ENCODE results near the gene SCAPER. TPM values are rescaled to one million over a fixed set of nuclear protein-coding genes. Genes with fewer than 3 reads are reported as not detected.
A peak's percentile ranks its signal among the peaks of the same experiment; 100 is the strongest.
"Not testable (repeated sequence)": the region's sequence is repeated elsewhere in the genome, so short reads cannot be mapped to it uniquely, and the experiment has no call there.

SCAPER gene
- total and polyA plus RNA-seq, 2 experiments from 2014 or later = 27.0 to 35.7 TPM

DNA sequence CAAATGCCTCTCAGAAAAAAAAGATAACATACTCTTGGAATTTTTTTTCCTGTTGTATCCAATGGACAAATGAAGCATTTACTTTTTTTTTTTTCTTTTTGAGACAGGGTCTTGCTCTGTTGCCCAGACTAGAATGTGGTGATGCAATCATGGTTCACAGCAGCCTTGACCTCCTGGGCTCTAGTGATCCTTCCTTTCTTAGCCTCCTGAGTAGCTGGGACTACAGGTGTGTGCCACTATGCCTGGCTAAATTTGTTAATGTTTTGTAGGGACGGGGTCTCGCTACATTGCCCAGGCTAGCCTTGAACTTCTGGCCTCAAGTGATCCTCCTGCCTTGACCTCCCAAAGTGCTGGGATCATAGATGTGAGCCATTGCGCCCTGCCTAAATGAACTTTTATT, 401.3 kb downstream of the SCAPER start:
- Histone ChIP-seq H3K27ac (no peak overlapping the region), H3K9me3 (ENCODE audit: low read depth) (no peaks in the 10 kb centered on the region), H3K36me3 (no peaks in the 10 kb centered on the region), H3K4me1 (ENCODE audit: low read depth) (no peaks in the 10 kb centered on the region), H3K27me3 (no peaks in the 10 kb centered on the region), H3K4me3 (no peak overlapping the region)
- TF ChIP-seq, protein P1, sequence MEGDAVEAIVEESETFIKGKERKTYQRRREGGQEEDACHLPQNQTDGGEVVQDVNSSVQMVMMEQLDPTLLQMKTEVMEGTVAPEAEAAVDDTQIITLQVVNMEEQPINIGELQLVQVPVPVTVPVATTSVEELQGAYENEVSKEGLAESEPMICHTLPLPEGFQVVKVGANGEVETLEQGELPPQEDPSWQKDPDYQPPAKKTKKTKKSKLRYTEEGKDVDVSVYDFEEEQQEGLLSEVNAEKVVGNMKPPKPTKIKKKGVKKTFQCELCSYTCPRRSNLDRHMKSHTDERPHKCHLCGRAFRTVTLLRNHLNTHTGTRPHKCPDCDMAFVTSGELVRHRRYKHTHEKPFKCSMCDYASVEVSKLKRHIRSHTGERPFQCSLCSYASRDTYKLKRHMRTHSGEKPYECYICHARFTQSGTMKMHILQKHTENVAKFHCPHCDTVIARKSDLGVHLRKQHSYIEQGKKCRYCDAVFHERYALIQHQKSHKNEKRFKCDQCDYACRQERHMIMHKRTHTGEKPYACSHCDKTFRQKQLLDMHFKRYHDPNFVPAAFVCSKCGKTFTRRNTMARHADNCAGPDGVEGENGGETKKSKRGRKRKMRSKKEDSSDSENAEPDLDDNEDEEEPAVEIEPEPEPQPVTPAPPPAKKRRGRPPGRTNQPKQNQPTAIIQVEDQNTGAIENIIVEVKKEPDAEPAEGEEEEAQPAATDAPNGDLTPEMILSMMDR (IDR thresholded peaks at IDR 0.05; ENCODE audit: low read depth, low read length) = no peak
- no peak for DNase-seq (ENCODE audit: low read depth in 1 of 2, low spot score in 1 of 2)

DNA sequence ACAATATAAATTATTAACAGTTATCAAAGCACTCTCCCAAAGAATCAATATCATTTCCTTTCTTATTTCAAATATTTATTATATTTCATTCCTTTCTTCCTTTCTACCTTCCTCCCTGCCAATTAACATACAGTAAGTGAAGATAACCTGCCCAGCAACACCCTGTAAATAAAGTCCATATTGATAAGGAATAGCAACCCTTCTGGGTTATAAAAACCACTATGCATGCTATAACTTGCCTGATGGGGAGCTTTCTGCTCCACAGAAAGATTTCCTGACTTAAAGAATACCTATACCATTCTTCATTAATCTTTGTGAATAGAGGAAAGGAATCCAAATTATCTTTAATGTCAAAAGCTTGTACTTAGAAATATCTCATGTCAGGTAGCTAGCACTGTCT, 402.0 kb downstream of the SCAPER start:
- H3K9me3 ChIP-seq (ENCODE audit: low read depth) = no peaks in the 10 kb centered on the region
- H3K36me3 ChIP-seq = no peaks in the 10 kb centered on the region
- no peak overlapping the region for H3K4me3 ChIP-seq
- TF ChIP-seq, protein P1 (IDR thresholded peaks at IDR 0.05; ENCODE audit: low read depth, low read length) = no peak
- H3K27ac ChIP-seq = no peak overlapping the region
- no peaks in the 10 kb centered on the region for H3K4me1 ChIP-seq (ENCODE audit: low read depth)
- no peaks in the 10 kb centered on the region for H3K27me3 ChIP-seq
- no peak for DNase-seq (ENCODE audit: low read depth in 1 of 2, low spot score in 1 of 2)

DNA sequence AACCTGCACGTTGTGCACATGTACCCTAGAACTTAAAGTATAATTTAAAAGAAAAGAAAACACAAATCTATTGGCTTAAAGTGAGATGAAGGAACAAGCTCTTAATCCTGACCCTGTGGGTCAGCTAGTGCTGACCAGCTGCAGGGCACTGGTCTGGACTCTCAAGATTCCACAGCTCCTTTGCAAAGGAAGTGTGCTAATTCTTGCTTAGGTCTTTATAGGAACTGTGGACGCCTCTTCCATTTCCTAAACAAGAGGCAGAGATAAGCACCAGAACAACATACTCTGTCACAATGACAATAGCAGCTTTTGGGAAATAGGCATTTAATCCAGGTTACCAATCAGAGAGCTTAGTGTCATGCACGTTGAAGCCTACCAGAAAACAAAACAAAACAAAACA, 402.5 kb downstream of the SCAPER start:
- TF ChIP-seq, protein P1 (IDR thresholded peaks at IDR 0.05; ENCODE audit: low read depth, low read length) = no peak
- Histone ChIP-seq H3K36me3 (no peaks in the 10 kb centered on the region), H3K4me1 (ENCODE audit: low read depth) (no peaks in the 10 kb centered on the region), H3K27ac (no peak overlapping the region), H3K9me3 (ENCODE audit: low read depth) (no peaks in the 10 kb centered on the region), H3K27me3 (no peaks in the 10 kb centered on the region), H3K4me3 (no peak overlapping the region)
- peak in 1 of 2 donors; percentile 2 for DNase-seq (ENCODE audit: low read depth in 1 of 2, low spot score in 1 of 2)

DNA sequence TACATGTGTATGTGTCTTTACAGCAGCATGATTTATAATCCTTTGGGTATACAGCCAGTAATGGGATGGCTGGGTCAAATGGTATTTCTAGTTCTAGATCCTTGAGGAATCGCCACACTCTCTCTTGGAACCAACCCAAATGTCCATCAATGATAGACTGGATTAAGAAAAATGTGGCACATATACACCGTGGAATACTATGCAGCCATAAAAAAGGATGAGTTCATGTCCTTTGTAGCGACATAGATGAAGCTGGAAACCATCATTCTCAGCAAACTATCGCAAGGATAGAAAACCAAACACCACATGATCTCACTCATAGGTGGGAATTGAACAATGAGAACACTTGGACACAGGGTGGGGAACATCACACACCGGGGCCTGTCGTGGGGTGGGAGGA, 403.0 kb downstream of the SCAPER start:
- H3K27ac ChIP-seq; H3K27me3 ChIP-seq; DNase-seq (ENCODE audit: low read depth in 1 of 2, low spot score in 1 of 2); H3K36me3 ChIP-seq; H3K4me1 ChIP-seq (ENCODE audit: low read depth); H3K4me3 ChIP-seq; H3K9me3 ChIP-seq (ENCODE audit: low read depth): not testable (repeated sequence)

DNA sequence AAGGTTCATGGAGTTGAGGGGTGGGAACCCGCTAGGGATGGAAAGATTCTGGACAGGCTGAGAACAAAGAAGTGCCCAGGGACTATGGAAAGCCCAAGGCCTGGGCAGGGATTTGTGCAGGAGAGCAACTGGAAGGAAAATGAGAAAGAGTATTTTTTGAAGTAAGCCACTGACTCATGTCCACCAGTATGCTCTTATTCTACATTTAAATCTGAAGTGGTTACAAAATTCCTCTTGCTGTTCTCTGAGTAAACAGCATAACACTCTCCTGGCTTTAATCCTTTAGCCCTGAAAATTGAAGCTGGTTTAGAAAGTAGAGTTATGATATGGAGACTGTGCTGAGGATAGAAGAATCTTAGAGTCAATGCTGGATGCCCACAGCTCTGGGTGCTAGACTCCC, 403.4 kb downstream of the SCAPER start:
- TF ChIP-seq, protein P1 (IDR thresholded peaks at IDR 0.05; ENCODE audit: low read depth, low read length) = no peak
- no peaks in the 10 kb centered on the region for H3K4me1 ChIP-seq (ENCODE audit: low read depth)
- no peak for DNase-seq (ENCODE audit: low read depth in 1 of 2, low spot score in 1 of 2)
- no peaks in the 10 kb centered on the region for H3K27me3 ChIP-seq
- H3K9me3 ChIP-seq (ENCODE audit: low read depth) = no peaks in the 10 kb centered on the region
- no peaks in the 10 kb centered on the region for H3K36me3 ChIP-seq
- no peak overlapping the region for H3K4me3 ChIP-seq
- H3K27ac ChIP-seq = no peak overlapping the region

DNA sequence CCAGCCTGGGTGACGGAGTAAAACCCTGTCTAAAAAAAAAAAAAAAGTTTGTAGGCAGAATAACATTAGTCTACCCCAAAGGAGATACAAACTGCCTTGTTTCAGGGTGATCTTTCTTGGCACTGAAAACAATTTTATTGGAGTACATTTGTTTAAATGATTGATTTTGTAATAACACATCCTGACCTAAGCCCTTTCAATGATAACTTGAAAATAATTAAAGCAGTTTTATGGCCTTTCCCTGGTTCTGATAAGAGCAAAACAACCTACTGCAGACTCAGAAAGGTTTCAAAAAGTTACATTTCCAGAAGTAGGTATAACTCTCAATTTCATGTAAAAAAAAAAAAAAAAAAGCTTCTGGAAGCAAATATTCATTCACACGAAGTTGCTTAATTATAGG, 404.1 kb downstream of the SCAPER start:
- Histone ChIP-seq H3K27me3 (no peaks in the 10 kb centered on the region), H3K36me3 (no peaks in the 10 kb centered on the region), H3K4me3 (no peak overlapping the region), H3K4me1 (ENCODE audit: low read depth) (no peaks in the 10 kb centered on the region), H3K9me3 (ENCODE audit: low read depth) (no peaks in the 10 kb centered on the region), H3K27ac (no peak overlapping the region)
- DNase-seq (ENCODE audit: low read depth in 1 of 2, low spot score in 1 of 2) = no peak
- TF ChIP-seq, protein P1 (IDR thresholded peaks at IDR 0.05; ENCODE audit: low read depth, low read length) = no peak
